Calu3 (cell line): ENCODE measurements around the gene KCND2. TPM values are rescaled to one million over a fixed set of nuclear protein-coding genes. Genes with fewer than 3 reads are reported as not detected.

Experiments
- BruUV-seq: library from RNA; stranded (reverse); fragments of 400-500 nt; replicated peaks from 2 replicates; lab custom pipeline; 2021; lab: Mats Ljungman, UMichigan
- CTCF ChIA-PET: fragments of 300-600 bp; sonication (Branson Sonifier 250); formaldehyde crosslinking; loops from one replicate; lab custom pipeline; 2022; ENCODE audit warnings: antibody characterized with exemption; lab: Charles Lee
- DNase-seq: peaks from one replicate; pipeline ENCODE4 v3.0.0; 2022
- H3K27ac Mint-ChIP-seq: one replicate; pipeline ENCODE4 v1.8.0; 2022; ENCODE audit warnings: mixed read lengths; ENCODE audit not compliant: unreplicated experiment
- H3K27me3 Mint-ChIP-seq: one replicate; pipeline ENCODE4 v1.8.0; 2022; ENCODE audit warnings: mixed read lengths; ENCODE audit not compliant: unreplicated experiment
- H3K36me3 Mint-ChIP-seq: one replicate; pipeline ENCODE4 v1.8.0; 2022; ENCODE audit warnings: mild to moderate bottlenecking, moderate library complexity, mixed read lengths; ENCODE audit not compliant: insufficient read depth, unreplicated experiment
- H3K4me1 Mint-ChIP-seq: one replicate; pipeline ENCODE4 v1.8.0; 2022; ENCODE audit warnings: mild to moderate bottlenecking, low read depth, mixed read lengths; ENCODE audit not compliant: unreplicated experiment
- H3K4me3 Mint-ChIP-seq: one replicate; pipeline ENCODE4 v1.8.0; 2022; ENCODE audit warnings: mild to moderate bottlenecking, low read depth, moderate library complexity, mixed read lengths; ENCODE audit not compliant: unreplicated experiment
- H3K9me3 Mint-ChIP-seq: one replicate; pipeline ENCODE4 v1.8.0; 2022; ENCODE audit warnings: low read depth, mixed read lengths; ENCODE audit not compliant: unreplicated experiment
- CTCF ChIP-seq: fragments of 200-600 bp; IDR thresholded peaks from one replicate; pipeline ENCODE4 v1.8.0; 2022; ENCODE audit warnings: antibody characterized with exemption; ENCODE audit not compliant: unreplicated experiment
- intact Hi-C: fragments of 100-400 bp; cut with micrococcal nuclease; formaldehyde crosslinking; loops from one replicate; pipeline ENCODE4 v1.10.0; 2022; ENCODE audit not compliant: unreplicated experiment
- total RNA-seq: library from RNA; stranded (reverse); gene quantifications from 2 replicates; pipeline ENCODE4 v1.2.3, GENCODE V29; 2022

Gene KCND2
- total RNA-seq, 1 experiment from 2014 or later: 1.2 TPM

- Mint-ChIP-seq H3K36me3 (peaks cover 17% of the 10 kb centered on the region), H3K4me3 (no peak overlapping the region), H3K4me1 (no peaks in the 10 kb centered on the region), H3K27me3 (no peaks in the 10 kb centered on the region), H3K27ac (no peak overlapping the region), H3K9me3 (no peaks in the 10 kb centered on the region)
- CTCF ChIA-PET: interaction anchor here (2.2 kb wide), 1 partner anchor 339 kb away, joined by 11 read pairs; no protein-coding TSS in a partner anchor
- DNase-seq: no peak
- TF ChIP-seq CTCF: no peak
- intact Hi-C loops: loop anchor here (5.0 to 10.0 kb wide), 2 partner anchors 220 to 453 kb away; no protein-coding TSS in a partner anchor
- no TSS peak for BruUV-seq
Measured at GRCh38 chr7:120274482-120274881, 1.5 kb downstream of the KCND2 start.

- H3K4me3 Mint-ChIP-seq: no peak overlapping the region
- H3K27me3 Mint-ChIP-seq: no peaks in the 10 kb centered on the region
- H3K27ac Mint-ChIP-seq: no peak overlapping the region
- H3K36me3 Mint-ChIP-seq: peaks cover 17% of the 10 kb centered on the region
- no peak for TF ChIP-seq CTCF
- intact Hi-C loops: loop anchor here (5.0 to 10.0 kb wide), 2 partner anchors 220 to 452 kb away; no protein-coding TSS in a partner anchor
- CTCF ChIA-PET: no interaction called here
- H3K9me3 Mint-ChIP-seq: no peaks in the 10 kb centered on the region
- no peaks in the 10 kb centered on the region for H3K4me1 Mint-ChIP-seq
- no peak for DNase-seq
- BruUV-seq: no TSS peak
Measured at GRCh38 chr7:120274899-120275298, 1.9 kb downstream of the KCND2 start.

GRCh38 chr7:120276720-120277119 lies 3.7 kb downstream of the KCND2 start:
- peaks cover 17% of the 10 kb centered on the region for H3K36me3 Mint-ChIP-seq
- H3K27ac Mint-ChIP-seq: no peak overlapping the region
- no peak overlapping the region for H3K4me3 Mint-ChIP-seq
- H3K27me3 Mint-ChIP-seq: no peaks in the 10 kb centered on the region
- CTCF ChIA-PET: no interaction called here
- BruUV-seq: no TSS peak
- DNase-seq: no peak
- no peaks in the 10 kb centered on the region for H3K9me3 Mint-ChIP-seq
- no peak for TF ChIP-seq CTCF
- no peaks in the 10 kb centered on the region for H3K4me1 Mint-ChIP-seq
- intact Hi-C loops: loop anchor here (10.0 kb wide), 1 partner anchor 222 kb away; no protein-coding TSS in a partner anchor

GRCh38 chr7:120278773-120279172 lies 5.8 kb downstream of the KCND2 start:
- BruUV-seq: no TSS peak
- CTCF ChIA-PET: no interaction called here
- peaks cover 8% of the 10 kb centered on the region for H3K4me1 Mint-ChIP-seq
- intact Hi-C loops: loop anchor here (10.0 kb wide), 1 partner anchor 224 kb away; no protein-coding TSS in a partner anchor
- no peak for TF ChIP-seq CTCF
- H3K36me3 Mint-ChIP-seq: peaks cover under 1% of the 10 kb centered on the region
- no peak for DNase-seq
- no peak overlapping the region for H3K27ac Mint-ChIP-seq
- H3K9me3 Mint-ChIP-seq: no peaks in the 10 kb centered on the region
- H3K4me3 Mint-ChIP-seq: no peak overlapping the region
- no peaks in the 10 kb centered on the region for H3K27me3 Mint-ChIP-seq
